Stimulated activated CD8-positive, alpha-beta memory T cell treated with anti-CD3 and anti-CD28 coated beads, Interleukin-4, amount 100 ng/mL, for 24 hours (primary cell): Measurements from ENCODE around the gene CFAP92.
"Not testable (repeated sequence)": the region's sequence is repeated elsewhere in the genome, so short reads cannot be mapped to it uniquely, and the experiment has no call there.

Source experiments
- DNase-seq: peaks from one replicate; pipeline ENCODE4 v3.0.0-alpha.2; 2020; ENCODE audit warnings: low read depth

The CFAP92 gene

GRCh38 chr3:128864849-128865804, 128.7 kb downstream of the CFAP92 start:
- DNase-seq, result not testable (repeated sequence)

GRCh38 chr3:128864351-128864811, 129.5 kb downstream of the CFAP92 start:
- DNase-seq, result no peak

- DNase-seq, result no peak
Measured at GRCh38 chr3:128863560-128863959, 130.3 kb downstream of the CFAP92 start.

GRCh38 chr3:128861491-128861890, 132.4 kb downstream of the CFAP92 start:
- no peak for DNase-seq
